K562 (cell line): ENCODE results near the gene SFT2D2. TPM values are rescaled to one million over a fixed set of nuclear protein-coding genes. Genes with fewer than 3 reads are reported as not detected.
A peak's percentile ranks its signal among the peaks of the same experiment; 100 is the strongest.

Source experiments
- ADNP ChIP-seq: fragments of 200-800 bp; sonication (Bioruptor generic); IDR thresholded peaks from 2 replicates; pipeline ENCODE4 v1.6.1; 2016; ENCODE audit warnings: missing genetic modification characterization, missing compliant biosample characterization
- ATF6 ChIP-seq: sonication (generic); formaldehyde crosslinking; IDR thresholded peaks from 2 replicates; pipeline ENCODE4 v1.4.0; 2020; ENCODE audit warnings: mild to moderate bottlenecking, missing genetic modification reagents
- CBFA2T3 ChIP-seq: fragments of 450-650 bp; IDR thresholded peaks from 2 replicates; pipeline ENCODE4 v1.6.1; 2017
- DDX20 ChIP-seq: fragments of 450-650 bp; IDR thresholded peaks from 2 replicates; pipeline ENCODE4 v1.6.1; 2016; ENCODE audit warnings: missing genetic modification characterization, low read depth, mild to moderate bottlenecking, missing compliant biosample characterization, moderate library complexity
- FOXA3 ChIP-seq, 2 experiments: fragments of 450-650 bp in 1 of 2; sonication (generic) in 1 of 2; formaldehyde crosslinking; IDR thresholded peaks in 1 of 2; conservative IDR thresholded peaks in 1 of 2; 2 replicates each; pipeline versions ENCODE4 v1.4.0 to v1.8.0; 2020 to 2022; ENCODE audit warnings: mild to moderate bottlenecking in 2 of 2, missing genetic modification reagents in 1 of 2
- NFRKB ChIP-seq: fragments of 450-650 bp; IDR thresholded peaks from 2 replicates; pipeline ENCODE4 v1.6.1; 2016; ENCODE audit warnings: low read depth
- OTX1 ChIP-seq: fragments of 450-650 bp; formaldehyde crosslinking; IDR thresholded peaks from 2 replicates; pipeline ENCODE4 v1.4.0; 2022; ENCODE audit warnings: mild to moderate bottlenecking
- PHF21A ChIP-seq: fragments of 450-650 bp; IDR thresholded peaks from 2 replicates; pipeline ENCODE4 v1.6.1; 2017; ENCODE audit warnings: low read depth, borderline replicate concordance
- TAF7 ChIP-seq: fragments of 450-650 bp; IDR thresholded peaks from 2 replicates; pipeline ENCODE4 v1.6.1; 2016; ENCODE audit warnings: missing genetic modification characterization, missing compliant biosample characterization
- ZNF175 ChIP-seq: fragments of 200-800 bp; sonication (Bioruptor generic); IDR thresholded peaks from 2 replicates; pipeline ENCODE4 v1.6.1; 2016; ENCODE audit warnings: low read depth, mild to moderate bottlenecking, missing genetic modification characterization, missing compliant biosample characterization
- polyA plus RNA-seq, 8 experiments: library from polyadenylated mRNA; depleted of rRNA in 4 of 8; stranded (reverse) in 5 of 8; unstranded in 3 of 8; fragments of >200 nt; fragmentation: Nextera tagmentation in 2 of 8; fragmentation: Illumina TruSeq in 1 of 8; extraction: Ambion mirVana in 2 of 8; extraction: Trizol in 1 of 8; gene quantifications; 2 replicates each; pipeline versions ENCODE4 v1.2.1 to v1.2.3, GENCODE V29; 2011 to 2014; ENCODE audit warnings: inconsistent platforms in 1 of 8, missing spikeins in 1 of 8
- total RNA-seq, 7 experiments: library from RNA; depleted of rRNA in 6 of 7; stranded (reverse); fragments of >200 nt in 6 of 7; fragmentation: Illumina TruSeq in 2 of 7; extraction: Trizol in 2 of 7; gene quantifications; 2 replicates each; pipeline versions ENCODE4 v1.2.1 to v1.2.3, GENCODE V29; 2011 to 2021; ENCODE audit warnings: low replicate concordance in 1 of 7
- TF ChIP-seq, protein P1 (sequence below), 2 experiments: fragments of 450-650 bp in 1 of 2; sonication (generic) in 1 of 2; formaldehyde crosslinking in 1 of 2; IDR thresholded peaks; 2 replicates each; pipeline versions ENCODE4 v1.7.1 to v1.9.0; 2016 to 2022; ENCODE audit warnings: inconsistent platforms in 1 of 2, mild to moderate bottlenecking in 1 of 2, missing genetic modification reagents in 1 of 2

The SFT2D2 gene
- total and polyA plus RNA-seq, 9 of the 15 experiments (the other 6 are each of a cell fraction or from before 2014, with no cell fraction given), result 3.4 to 50.1 (median 21.6) TPM

GRCh38 chr1:168281603-168282325 is 56.0 kb downstream of the SFT2D2 start (continued):
- TF ChIP-seq, protein P1, sequence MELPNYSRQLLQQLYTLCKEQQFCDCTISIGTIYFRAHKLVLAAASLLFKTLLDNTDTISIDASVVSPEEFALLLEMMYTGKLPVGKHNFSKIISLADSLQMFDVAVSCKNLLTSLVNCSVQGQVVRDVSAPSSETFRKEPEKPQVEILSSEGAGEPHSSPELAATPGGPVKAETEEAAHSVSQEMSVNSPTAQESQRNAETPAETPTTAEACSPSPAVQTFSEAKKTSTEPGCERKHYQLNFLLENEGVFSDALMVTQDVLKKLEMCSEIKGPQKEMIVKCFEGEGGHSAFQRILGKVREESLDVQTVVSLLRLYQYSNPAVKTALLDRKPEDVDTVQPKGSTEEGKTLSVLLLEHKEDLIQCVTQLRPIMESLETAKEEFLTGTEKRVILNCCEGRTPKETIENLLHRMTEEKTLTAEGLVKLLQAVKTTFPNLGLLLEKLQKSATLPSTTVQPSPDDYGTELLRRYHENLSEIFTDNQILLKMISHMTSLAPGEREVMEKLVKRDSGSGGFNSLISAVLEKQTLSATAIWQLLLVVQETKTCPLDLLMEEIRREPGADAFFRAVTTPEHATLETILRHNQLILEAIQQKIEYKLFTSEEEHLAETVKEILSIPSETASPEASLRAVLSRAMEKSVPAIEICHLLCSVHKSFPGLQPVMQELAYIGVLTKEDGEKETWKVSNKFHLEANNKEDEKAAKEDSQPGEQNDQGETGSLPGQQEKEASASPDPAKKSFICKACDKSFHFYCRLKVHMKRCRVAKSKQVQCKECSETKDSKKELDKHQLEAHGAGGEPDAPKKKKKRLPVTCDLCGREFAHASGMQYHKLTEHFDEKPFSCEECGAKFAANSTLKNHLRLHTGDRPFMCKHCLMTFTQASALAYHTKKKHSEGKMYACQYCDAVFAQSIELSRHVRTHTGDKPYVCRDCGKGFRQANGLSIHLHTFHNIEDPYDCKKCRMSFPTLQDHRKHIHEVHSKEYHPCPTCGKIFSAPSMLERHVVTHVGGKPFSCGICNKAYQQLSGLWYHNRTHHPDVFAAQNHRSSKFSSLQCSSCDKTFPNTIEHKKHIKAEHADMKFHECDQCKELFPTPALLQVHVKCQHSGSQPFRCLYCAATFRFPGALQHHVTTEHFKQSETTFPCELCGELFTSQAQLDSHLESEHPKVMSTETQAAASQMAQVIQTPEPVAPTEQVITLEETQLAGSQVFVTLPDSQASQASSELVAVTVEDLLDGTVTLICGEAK (IDR thresholded peaks at IDR 0.05), result peak; percentile 77
- TF ChIP-seq, protein P1 (CRISPR knock-in tag; IDR thresholded peaks at IDR 0.05), result no peak
- TF ChIP-seq ATF6 (CRISPR knock-in tag) (no peak), ZNF175 (CRISPR knock-in tag) (no peak), TAF7 (tag) (no peak), OTX1 (CRISPR knock-in tag) (no peak), FOXA3 (CRISPR knock-in tag; conservative IDR thresholded peaks at IDR 0.05 in 1 of 2, IDR thresholded peaks at IDR 0.05 in 1 of 2) (peak; percentile 61 to 87; a peak in 3 of 4 replicates), DDX20 (tag) (no peak), ADNP (tag) (peak; percentile 63; the same call in 1 of the 2 replicates), CBFA2T3 (peak; percentile 96), PHF21A (no peak), NFRKB (no peak)
